Activated T-cell treated with anti-CD3 and anti-CD28 coated beads for 48 hours (primary cell): Measurements from ENCODE around the gene NTRK3.

ENCODE experiments used
- DNase-seq: peaks from one replicate; pipeline ENCODE4 v3.0.0-alpha.2; 2020; ENCODE audit warnings: low read depth

NTRK3 gene

GRCh38 chr15:87940768-87941167, 315.8 kb downstream of the NTRK3 start:
- DNase-seq, result no peak

GRCh38 chr15:87939848-87940457, 316.6 kb downstream of the NTRK3 start:
- DNase-seq, result no peak

GRCh38 chr15:87938031-87938430, 318.5 kb downstream of the NTRK3 start:
- DNase-seq, result no peak

GRCh38 chr15:87935583-87935982, 321.0 kb downstream of the NTRK3 start:
- DNase-seq, result no peak

- no peak for DNase-seq
These were observed 325.0 kb downstream of the NTRK3 start for GRCh38 chr15:87931584-87931983.

GRCh38 chr15:87930457-87930856, 326.1 kb downstream of the NTRK3 start:
- no peak for DNase-seq

- no peak for DNase-seq
These were observed 326.7 kb downstream of the NTRK3 start for GRCh38 chr15:87929841-87930240.

- no peak for DNase-seq
These were observed 332.1 kb downstream of the NTRK3 start for GRCh38 chr15:87924433-87924832.

- DNase-seq, result no peak
These were observed 337.5 kb downstream of the NTRK3 start for GRCh38 chr15:87919064-87919463.

GRCh38 chr15:87917480-87917879, 339.1 kb downstream of the NTRK3 start:
- no peak for DNase-seq

- DNase-seq, result no peak
These were observed 340.3 kb downstream of the NTRK3 start for GRCh38 chr15:87916208-87916607.

- DNase-seq, result no peak
These were observed 346.2 kb downstream of the NTRK3 start for GRCh38 chr15:87910301-87910700.

GRCh38 chr15:87907676-87908446, 348.7 kb downstream of the NTRK3 start:
- no peak for DNase-seq

GRCh38 chr15:87906444-87906843, 350.1 kb downstream of the NTRK3 start:
- no peak for DNase-seq

GRCh38 chr15:87902772-87903426, 353.6 kb downstream of the NTRK3 start:
- no peak for DNase-seq

- DNase-seq, result no peak
These were observed 354.4 kb downstream of the NTRK3 start for GRCh38 chr15:87901926-87902690.

GRCh38 chr15:87901008-87901407, 355.5 kb downstream of the NTRK3 start:
- DNase-seq, result no peak

- no peak for DNase-seq
These were observed 359.6 kb downstream of the NTRK3 start for GRCh38 chr15:87896936-87897335.

- no peak for DNase-seq
These were observed 369.4 kb downstream of the NTRK3 start for GRCh38 chr15:87887177-87887576.

- no peak for DNase-seq
These were observed 375.5 kb downstream of the NTRK3 start for GRCh38 chr15:87881026-87881425.

GRCh38 chr15:87877822-87878542, 378.6 kb downstream of the NTRK3 start:
- no peak for DNase-seq
